Mesothelial cell of epicardium (in vitro differentiated cells): ENCODE measurements around the gene REXO5. TPM values are rescaled to one million over a fixed set of nuclear protein-coding genes. Genes with fewer than 3 reads are reported as not detected.

ENCODE experiments used
- DNase-seq, 2 experiments: peaks; one replicate each; pipeline ENCODE4 v3.0.0; 2021; ENCODE audit warnings: low spot score in 2 of 2; ENCODE audit not compliant: unreplicated experiment in 2 of 2
- H3K27ac Mint-ChIP-seq: 2 replicates; pipeline ENCODE4 v1.8.0; 2021; ENCODE audit warnings: mixed read lengths
- H3K27me3 Mint-ChIP-seq: 2 replicates; pipeline ENCODE4 v1.8.0; 2021; ENCODE audit warnings: low read depth, mixed read lengths
- H3K36me3 Mint-ChIP-seq: 2 replicates; pipeline ENCODE4 v1.8.0; 2021; ENCODE audit warnings: mixed read lengths
- H3K4me1 Mint-ChIP-seq: 2 replicates; pipeline ENCODE4 v1.8.0; 2021; ENCODE audit warnings: mixed read lengths
- H3K4me3 Mint-ChIP-seq: 2 replicates; pipeline ENCODE4 v1.8.0; 2021; ENCODE audit warnings: mild to moderate bottlenecking, moderate library complexity, mixed read lengths
- H3K9me3 Mint-ChIP-seq: 2 replicates; pipeline ENCODE4 v1.8.0; 2021; ENCODE audit warnings: mixed read lengths
- CTCF ChIP-seq: fragments of 200-600 bp; sonication (generic); IDR thresholded peaks from one replicate; pipeline ENCODE4 v1.5.0; 2021; ENCODE audit warnings: antibody characterized with exemption; ENCODE audit not compliant: unreplicated experiment
- total RNA-seq: library from RNA; stranded (reverse); gene quantifications from 3 replicates; pipeline ENCODE4 v1.2.1, GENCODE V29; 2021

Gene REXO5
- total RNA-seq, 1 donor from 2014 or later = 5.1 TPM

DNA sequence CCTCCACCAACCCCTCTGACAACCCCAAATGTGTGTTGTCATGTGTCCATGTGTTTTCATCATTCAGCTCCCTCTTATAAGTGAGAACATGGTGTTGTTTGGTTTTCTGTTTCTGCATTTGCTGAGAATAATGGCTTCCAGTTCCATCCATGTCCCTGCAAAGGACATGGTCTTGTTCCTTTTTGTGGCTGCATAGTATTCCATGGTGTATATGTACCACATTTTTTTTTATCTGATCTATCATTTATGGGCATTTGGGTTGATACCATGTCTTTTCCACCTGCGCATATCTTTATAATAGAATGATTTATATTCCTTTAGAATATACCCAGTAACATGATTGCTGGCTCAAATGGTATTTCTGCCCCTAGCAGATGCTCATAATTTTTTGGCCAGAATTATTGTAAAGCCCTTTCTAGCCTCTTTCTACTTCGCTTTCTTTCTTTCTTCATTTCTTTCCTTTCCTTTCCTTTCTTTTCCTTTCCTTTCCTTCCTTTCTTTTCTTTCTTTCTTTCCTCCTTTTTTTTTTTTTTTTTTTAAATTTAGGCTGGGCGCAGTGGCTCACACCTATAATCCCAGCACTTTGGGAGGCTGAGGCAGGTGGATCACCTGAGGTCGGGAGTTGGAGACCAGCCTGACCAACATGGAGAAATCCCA is 12.7 kb downstream of the REXO5 start:
- Mint-ChIP-seq H3K4me1 (no peaks in the 10 kb centered on the region), H3K27ac (no peak overlapping the region), H3K27me3 (no peaks in the 10 kb centered on the region), H3K36me3 (peaks cover 8% of the 10 kb centered on the region), H3K9me3 (no peaks in the 10 kb centered on the region), H3K4me3 (no peak overlapping the region)
- no peak for TF ChIP-seq CTCF
- no peak for DNase-seq

DNA sequence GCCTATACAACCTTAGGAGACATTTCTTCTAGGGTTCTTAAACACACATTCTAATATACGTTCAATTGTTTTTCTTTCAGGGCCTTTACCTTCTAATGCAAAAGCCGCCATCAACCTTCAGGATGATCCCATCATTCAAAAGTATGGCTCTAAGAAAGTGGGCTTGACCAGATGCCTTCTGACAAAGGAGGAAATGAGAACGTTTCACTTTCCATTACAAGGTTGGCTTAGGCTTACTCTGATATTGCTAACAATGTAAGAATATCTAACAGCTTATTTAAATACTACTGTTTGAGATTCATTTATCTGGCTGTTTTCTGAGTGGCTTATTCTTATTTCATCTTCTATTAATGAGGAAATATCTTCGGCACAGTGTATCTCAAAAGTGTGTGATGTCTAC is 15.4 kb downstream of the REXO5 start:
- no peak for DNase-seq
- no peak for TF ChIP-seq CTCF
- H3K36me3 Mint-ChIP-seq = peaks cover 8% of the 10 kb centered on the region
- H3K27me3 Mint-ChIP-seq = no peaks in the 10 kb centered on the region
- no peak overlapping the region for H3K4me3 Mint-ChIP-seq
- H3K9me3 Mint-ChIP-seq = no peaks in the 10 kb centered on the region
- no peak overlapping the region for H3K27ac Mint-ChIP-seq
- H3K4me1 Mint-ChIP-seq = no peaks in the 10 kb centered on the region

GRCh38 chr16:20822521-20823325 is 16.4 kb downstream of the REXO5 start:
- peaks cover 8% of the 10 kb centered on the region for H3K36me3 Mint-ChIP-seq
- no peaks in the 10 kb centered on the region for H3K4me1 Mint-ChIP-seq
- H3K27me3 Mint-ChIP-seq = no peaks in the 10 kb centered on the region
- TF ChIP-seq CTCF = no peak
- no peaks in the 10 kb centered on the region for H3K9me3 Mint-ChIP-seq
- no peak for DNase-seq
- no peak overlapping the region for H3K27ac Mint-ChIP-seq
- no peak overlapping the region for H3K4me3 Mint-ChIP-seq

GRCh38 chr16:20826039-20826566 is 19.8 kb downstream of the REXO5 start:
- DNase-seq = no peak
- Mint-ChIP-seq H3K36me3 (peaks cover 6% of the 10 kb centered on the region), H3K4me3 (no peak overlapping the region), H3K9me3 (no peaks in the 10 kb centered on the region), H3K4me1 (no peaks in the 10 kb centered on the region), H3K27ac (no peak overlapping the region), H3K27me3 (no peaks in the 10 kb centered on the region)
- no peak for TF ChIP-seq CTCF

GRCh38 chr16:20829536-20829935 is 23.2 kb downstream of the REXO5 start:
- Mint-ChIP-seq H3K4me1 (no peaks in the 10 kb centered on the region), H3K9me3 (peaks cover 2% of the 10 kb centered on the region), H3K27me3 (no peaks in the 10 kb centered on the region), H3K36me3 (peaks cover 12% of the 10 kb centered on the region), H3K4me3 (no peak overlapping the region), H3K27ac (no peak overlapping the region)
- DNase-seq = no peak
- no peak for TF ChIP-seq CTCF
